PFSK-1 (cell line): Measurements from ENCODE around the gene WDR81.

Source experiments
- POLR2AphosphoS5 ChIP-seq: IDR thresholded peaks from 2 replicates; pipeline ENCODE4 v1.6.1; 2012; ENCODE audit warnings: low read depth, mild to moderate bottlenecking, control low read depth, low read length, moderate library complexity
- REST ChIP-seq, 2 experiments: IDR thresholded peaks; 2 replicates each; pipeline versions ENCODE4 v1.6.1 to v1.8.0; 2011 to 2012; ENCODE audit warnings: low read depth in 2 of 2, low read length in 2 of 2, control low read depth in 1 of 2, inconsistent platforms in 1 of 2, mild to moderate bottlenecking in 1 of 2, moderate library complexity in 1 of 2; ENCODE audit not compliant: insufficient read depth in 1 of 2

- no peak for TF ChIP-seq POLR2AphosphoS5
- TF ChIP-seq REST (IDR thresholded peaks at IDR 0.05; ENCODE audit: insufficient read depth in 1 of 2, low read depth in 2 of 2, low read length in 2 of 2) = no peak
Measured at GRCh38 chr17:1732241-1732832, 7.8 kb downstream of the WDR81 start.
